HEK293 (cell line): ENCODE results near the gene DNER.

ENCODE experiments used
- CTCF ChIA-PET: fragments of 350-600 bp; formaldehyde crosslinking; extraction: SDS; loops from one replicate; lab custom pipeline; 2021; ENCODE audit warnings: antibody characterized with exemption; lab: Yijun Ruan, JAX
- POLR2A ChIA-PET: fragments of 300-600 bp; formaldehyde crosslinking; extraction: SDS; loops from one replicate; lab custom pipeline; 2020; ENCODE audit warnings: antibody characterized with exemption, inconsistent platforms; lab: Yijun Ruan, JAX
- H3K27ac ChIP-seq: fragments of 200-500 bp; sonication (Bioruptor generic); 2 replicates; pipeline ENCODE4 v1.5.1; 2014; ENCODE audit warnings: low read depth, low read length, control low read depth, inconsistent platforms; ENCODE audit errors: extremely low read depth
- H3K36me3 ChIP-seq, 2 experiments: fragments of 200-500 bp in 1 of 2; sonication (Bioruptor generic) in 1 of 2; 1 replicate in 1 of 2; 2 replicates in 1 of 2; pipeline ENCODE4 v1.5.1; 2014 to 2017; ENCODE audit warnings: inconsistent platforms in 2 of 2, low read length in 2 of 2; ENCODE audit not compliant: control insufficient read depth in 2 of 2, insufficient read depth in 1 of 2
- H3K4me1 ChIP-seq: fragments of 200-500 bp; sonication (Bioruptor generic); 2 replicates; pipeline ENCODE4 v1.5.1; 2014; ENCODE audit warnings: mild to moderate bottlenecking, low read length, inconsistent platforms; ENCODE audit not compliant: control insufficient read depth, insufficient read depth
- H3K4me3 ChIP-seq: 2 replicates; pipeline ENCODE4 v1.5.1; 2011; ENCODE audit warnings: low read depth, mild to moderate bottlenecking, control low read depth, low read length, moderate library complexity
- H3K9me3 ChIP-seq: fragments of 200-500 bp; sonication (Bioruptor generic); 2 replicates; pipeline ENCODE4 v1.5.1; 2014; ENCODE audit warnings: low read depth, low read length, inconsistent platforms; ENCODE audit not compliant: control insufficient read depth, insufficient read depth
- FEZF1 ChIP-seq: fragments of 450-650 bp; formaldehyde crosslinking; IDR thresholded peaks from 2 replicates; pipeline ENCODE4 v1.5.1; 2016; ENCODE audit warnings: missing biosample characterization, missing genetic modification characterization
- OSR2 ChIP-seq: fragments of 450-650 bp; formaldehyde crosslinking; IDR thresholded peaks from 2 replicates; pipeline ENCODE4 v1.5.1; 2016; ENCODE audit warnings: missing biosample characterization, missing genetic modification characterization
- OVOL3 ChIP-seq: fragments of 450-650 bp; formaldehyde crosslinking; IDR thresholded peaks from 2 replicates; pipeline ENCODE4 v1.5.1; 2016; ENCODE audit warnings: missing biosample characterization, missing genetic modification characterization
- SP2 ChIP-seq: fragments of 450-650 bp; formaldehyde crosslinking; IDR thresholded peaks from 2 replicates; pipeline ENCODE4 v1.5.1; 2016; ENCODE audit warnings: missing biosample characterization, missing genetic modification characterization
- TCF7L2 ChIP-seq: IDR thresholded peaks from 2 replicates; pipeline ENCODE4 v1.6.1; 2011; ENCODE audit warnings: low read depth, mild to moderate bottlenecking, inconsistent platforms, low read length, moderate library complexity, borderline replicate concordance
- YY1 ChIP-seq: fragments of 450-650 bp; formaldehyde crosslinking; IDR thresholded peaks from 2 replicates; pipeline ENCODE4 v1.5.1; 2018; ENCODE audit warnings: missing biosample characterization, missing genetic modification characterization
- ZFHX2 ChIP-seq: fragments of 450-650 bp; formaldehyde crosslinking; conservative IDR thresholded peaks from 2 replicates; pipeline ENCODE4 v1.5.1; 2016; ENCODE audit warnings: missing biosample characterization, missing genetic modification characterization
- ZFP69B ChIP-seq: fragments of 450-650 bp; formaldehyde crosslinking; IDR thresholded peaks from 2 replicates; pipeline ENCODE4 v1.5.1; 2016; ENCODE audit warnings: missing biosample characterization, missing genetic modification characterization
- ZNF155 ChIP-seq: fragments of 450-650 bp; formaldehyde crosslinking; IDR thresholded peaks from 2 replicates; pipeline ENCODE4 v1.5.1; 2016; ENCODE audit warnings: missing biosample characterization, missing genetic modification characterization
- ZNF19 ChIP-seq: fragments of 450-650 bp; formaldehyde crosslinking; IDR thresholded peaks from 2 replicates; pipeline ENCODE4; 2016; ENCODE audit warnings: missing biosample characterization, missing genetic modification characterization, low read depth
- ZNF350 ChIP-seq: fragments of 450-650 bp; formaldehyde crosslinking; IDR thresholded peaks from 2 replicates; pipeline ENCODE4 v1.5.0; 2017; ENCODE audit warnings: missing biosample characterization, mild to moderate bottlenecking, missing genetic modification characterization
- ZNF433 ChIP-seq: fragments of 450-650 bp; formaldehyde crosslinking; IDR thresholded peaks from 2 replicates; pipeline ENCODE4 v1.5.1; 2016; ENCODE audit warnings: missing biosample characterization, missing genetic modification characterization, low read depth
- ZNF596 ChIP-seq: fragments of 450-650 bp; IDR thresholded peaks from 2 replicates; pipeline ENCODE4 v1.5.0; 2018; ENCODE audit warnings: missing biosample characterization, mild to moderate bottlenecking, missing genetic modification characterization, moderate library complexity
- ZNF660 ChIP-seq: fragments of 450-650 bp; IDR thresholded peaks from 2 replicates; pipeline ENCODE4 v1.5.1; 2018; ENCODE audit warnings: missing biosample characterization, mild to moderate bottlenecking, missing genetic modification characterization
- ZNF677 ChIP-seq: fragments of 450-650 bp; IDR thresholded peaks from 2 replicates; pipeline ENCODE4 v1.5.0; 2018; ENCODE audit warnings: missing biosample characterization, mild to moderate bottlenecking, missing genetic modification characterization, moderate library complexity
- TF ChIP-seq, protein P1 (sequence below): fragments of 450-650 bp; formaldehyde crosslinking; IDR thresholded peaks from 2 replicates; pipeline ENCODE4 v1.5.1; 2016; ENCODE audit warnings: missing biosample characterization, missing genetic modification characterization
- TF ChIP-seq, protein P2 (sequence below): fragments of 450-650 bp; formaldehyde crosslinking; IDR thresholded peaks from 2 replicates; pipeline ENCODE4 v1.5.1; 2016; ENCODE audit warnings: missing biosample characterization, missing genetic modification characterization
- TF ChIP-seq, protein P3 (sequence below): fragments of 450-650 bp; formaldehyde crosslinking; IDR thresholded peaks from 2 replicates; pipeline ENCODE4 v1.5.1; 2017; ENCODE audit warnings: missing biosample characterization, missing genetic modification characterization
- TF ChIP-seq, protein P4 (sequence below): fragments of 450-650 bp; formaldehyde crosslinking; IDR thresholded peaks from 2 replicates; pipeline ENCODE4 v1.5.1; 2016; ENCODE audit warnings: missing biosample characterization, missing genetic modification characterization
- TF ChIP-seq, protein P5 (sequence below): fragments of 450-650 bp; formaldehyde crosslinking; IDR thresholded peaks from 2 replicates; pipeline ENCODE4 v1.5.1; 2017; ENCODE audit warnings: missing biosample characterization, mild to moderate bottlenecking, missing genetic modification characterization, moderate library complexity
- TF ChIP-seq, protein P6 (sequence below): fragments of 450-650 bp; formaldehyde crosslinking; IDR thresholded peaks from 2 replicates; pipeline ENCODE4 v1.5.1; 2017; ENCODE audit warnings: missing biosample characterization, missing genetic modification characterization

The DNER gene

DNA sequence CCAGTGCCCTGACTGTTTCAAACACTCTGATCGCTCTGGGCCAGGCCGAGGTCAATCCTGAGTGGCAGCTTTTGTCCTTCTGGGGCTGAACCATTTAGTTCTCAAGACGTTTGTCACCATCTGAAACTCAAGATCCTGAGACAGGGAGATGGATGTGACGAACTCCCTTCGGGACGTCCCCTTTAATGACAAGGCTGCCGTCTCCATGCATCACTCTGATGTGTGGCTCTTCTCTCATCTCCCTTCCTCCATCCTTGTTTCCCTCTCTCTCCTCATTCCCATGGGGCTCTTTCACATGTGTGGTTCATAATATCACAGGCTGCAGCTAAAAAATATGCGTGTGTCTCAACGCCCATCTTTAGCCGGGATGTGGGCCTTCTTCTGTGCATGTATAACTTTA is 189.6 kb downstream of the DNER start:
- POLR2A ChIA-PET = no interaction called here

DNA sequence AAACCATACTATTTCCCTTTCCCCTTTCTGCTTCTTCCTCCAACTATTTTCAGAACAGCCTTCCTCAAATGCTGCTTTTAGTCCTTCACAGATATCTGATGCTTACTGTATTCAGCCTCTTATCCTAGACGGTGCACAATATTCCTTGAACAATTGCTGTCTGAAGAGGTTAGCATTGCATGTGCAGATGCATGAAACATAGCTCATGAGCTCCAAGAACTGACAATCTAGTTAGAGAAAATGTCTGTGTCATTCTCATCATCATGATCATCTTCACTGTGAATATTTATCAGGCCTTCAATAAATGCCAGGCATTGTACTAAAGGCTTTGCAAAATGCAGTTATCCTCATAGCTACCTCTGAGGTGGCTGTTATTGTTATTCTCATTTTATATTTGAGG is 190.7 kb downstream of the DNER start:
- CTCF ChIA-PET = no interaction called here
- POLR2A ChIA-PET = no interaction called here
- H3K4me3 ChIP-seq = no peak overlapping the region

More for the DNA sequence above, 189.6 kb downstream of the DNER start:
- H3K4me3 ChIP-seq = no peak overlapping the region
- CTCF ChIA-PET = no interaction called here
- H3K9me3 ChIP-seq = no peaks in the 10 kb centered on the region
- no peak for TF ChIP-seq ZFP69B (tag by site-specific recombination)
- TF ChIP-seq, protein P1, sequence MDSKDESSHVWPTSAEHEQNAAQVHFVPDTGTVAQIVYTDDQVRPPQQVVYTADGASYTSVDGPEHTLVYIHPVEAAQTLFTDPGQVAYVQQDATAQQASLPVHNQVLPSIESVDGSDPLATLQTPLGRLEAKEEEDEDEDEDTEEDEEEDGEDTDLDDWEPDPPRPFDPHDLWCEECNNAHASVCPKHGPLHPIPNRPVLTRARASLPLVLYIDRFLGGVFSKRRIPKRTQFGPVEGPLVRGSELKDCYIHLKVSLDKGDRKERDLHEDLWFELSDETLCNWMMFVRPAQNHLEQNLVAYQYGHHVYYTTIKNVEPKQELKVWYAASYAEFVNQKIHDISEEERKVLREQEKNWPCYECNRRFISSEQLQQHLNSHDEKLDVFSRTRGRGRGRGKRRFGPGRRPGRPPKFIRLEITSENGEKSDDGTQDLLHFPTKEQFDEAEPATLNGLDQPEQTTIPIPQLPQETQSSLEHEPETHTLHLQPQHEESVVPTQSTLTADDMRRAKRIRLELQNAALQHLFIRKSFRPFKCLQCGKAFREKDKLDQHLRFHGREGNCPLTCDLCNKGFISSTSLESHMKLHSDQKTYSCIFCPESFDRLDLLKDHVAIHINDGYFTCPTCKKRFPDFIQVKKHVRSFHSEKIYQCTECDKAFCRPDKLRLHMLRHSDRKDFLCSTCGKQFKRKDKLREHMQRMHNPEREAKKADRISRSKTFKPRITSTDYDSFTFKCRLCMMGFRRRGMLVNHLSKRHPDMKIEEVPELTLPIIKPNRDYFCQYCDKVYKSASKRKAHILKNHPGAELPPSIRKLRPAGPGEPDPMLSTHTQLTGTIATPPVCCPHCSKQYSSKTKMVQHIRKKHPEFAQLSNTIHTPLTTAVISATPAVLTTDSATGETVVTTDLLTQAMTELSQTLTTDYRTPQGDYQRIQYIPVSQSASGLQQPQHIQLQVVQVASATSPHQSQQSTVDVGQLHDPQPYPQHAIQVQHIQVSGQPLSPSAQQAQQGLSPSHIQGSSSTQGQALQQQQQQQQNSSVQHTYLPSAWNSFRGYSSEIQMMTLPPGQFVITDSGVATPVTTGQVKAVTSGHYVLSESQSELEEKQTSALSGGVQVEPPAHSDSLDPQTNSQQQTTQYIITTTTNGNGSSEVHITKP (tag by site-specific recombination) = no peak
- TF ChIP-seq, protein P2, sequence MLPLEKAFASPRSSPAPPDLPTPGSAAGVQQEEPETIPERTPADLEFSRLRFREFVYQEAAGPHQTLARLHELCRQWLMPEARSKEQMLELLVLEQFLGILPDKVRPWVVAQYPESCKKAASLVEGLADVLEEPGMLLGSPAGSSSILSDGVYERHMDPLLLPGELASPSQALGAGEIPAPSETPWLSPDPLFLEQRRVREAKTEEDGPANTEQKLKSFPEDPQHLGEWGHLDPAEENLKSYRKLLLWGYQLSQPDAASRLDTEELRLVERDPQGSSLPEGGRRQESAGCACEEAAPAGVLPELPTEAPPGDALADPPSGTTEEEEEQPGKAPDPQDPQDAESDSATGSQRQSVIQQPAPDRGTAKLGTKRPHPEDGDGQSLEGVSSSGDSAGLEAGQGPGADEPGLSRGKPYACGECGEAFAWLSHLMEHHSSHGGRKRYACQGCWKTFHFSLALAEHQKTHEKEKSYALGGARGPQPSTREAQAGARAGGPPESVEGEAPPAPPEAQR = no peak
- TF ChIP-seq TCF7L2 = no peak
- no peak for TF ChIP-seq OSR2
- no peak for TF ChIP-seq ZNF19 (tag by site-specific recombination)
- TF ChIP-seq, protein P3, sequence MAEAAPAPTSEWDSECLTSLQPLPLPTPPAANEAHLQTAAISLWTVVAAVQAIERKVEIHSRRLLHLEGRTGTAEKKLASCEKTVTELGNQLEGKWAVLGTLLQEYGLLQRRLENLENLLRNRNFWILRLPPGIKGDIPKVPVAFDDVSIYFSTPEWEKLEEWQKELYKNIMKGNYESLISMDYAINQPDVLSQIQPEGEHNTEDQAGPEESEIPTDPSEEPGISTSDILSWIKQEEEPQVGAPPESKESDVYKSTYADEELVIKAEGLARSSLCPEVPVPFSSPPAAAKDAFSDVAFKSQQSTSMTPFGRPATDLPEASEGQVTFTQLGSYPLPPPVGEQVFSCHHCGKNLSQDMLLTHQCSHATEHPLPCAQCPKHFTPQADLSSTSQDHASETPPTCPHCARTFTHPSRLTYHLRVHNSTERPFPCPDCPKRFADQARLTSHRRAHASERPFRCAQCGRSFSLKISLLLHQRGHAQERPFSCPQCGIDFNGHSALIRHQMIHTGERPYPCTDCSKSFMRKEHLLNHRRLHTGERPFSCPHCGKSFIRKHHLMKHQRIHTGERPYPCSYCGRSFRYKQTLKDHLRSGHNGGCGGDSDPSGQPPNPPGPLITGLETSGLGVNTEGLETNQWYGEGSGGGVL (tag by site-specific recombination) = no peak
- TF ChIP-seq ZFHX2 (tag by site-specific recombination) = no peak
- TF ChIP-seq YY1 (tag by site-specific recombination) = no peak
- no peak for TF ChIP-seq FEZF1 (tag by site-specific recombination)
- no peak for TF ChIP-seq OVOL3
- no peak for TF ChIP-seq ZNF677 (tag by site-specific recombination)
- H3K27ac ChIP-seq = no peak overlapping the region
- no peaks in the 10 kb centered on the region for H3K36me3 ChIP-seq
- H3K4me1 ChIP-seq = no peaks in the 10 kb centered on the region

More for the DNA sequence above, 190.7 kb downstream of the DNER start:
- H3K4me1 ChIP-seq = no peaks in the 10 kb centered on the region
- H3K36me3 ChIP-seq = no peaks in the 10 kb centered on the region
- no peak for TF ChIP-seq ZNF660 (tag by site-specific recombination)
- TF ChIP-seq SP2 (tag by site-specific recombination) = no peak
- TF ChIP-seq ZNF350 (tag by site-specific recombination) = no peak
- TF ChIP-seq ZFHX2 (tag by site-specific recombination) = no peak
- TF ChIP-seq, protein P4, sequence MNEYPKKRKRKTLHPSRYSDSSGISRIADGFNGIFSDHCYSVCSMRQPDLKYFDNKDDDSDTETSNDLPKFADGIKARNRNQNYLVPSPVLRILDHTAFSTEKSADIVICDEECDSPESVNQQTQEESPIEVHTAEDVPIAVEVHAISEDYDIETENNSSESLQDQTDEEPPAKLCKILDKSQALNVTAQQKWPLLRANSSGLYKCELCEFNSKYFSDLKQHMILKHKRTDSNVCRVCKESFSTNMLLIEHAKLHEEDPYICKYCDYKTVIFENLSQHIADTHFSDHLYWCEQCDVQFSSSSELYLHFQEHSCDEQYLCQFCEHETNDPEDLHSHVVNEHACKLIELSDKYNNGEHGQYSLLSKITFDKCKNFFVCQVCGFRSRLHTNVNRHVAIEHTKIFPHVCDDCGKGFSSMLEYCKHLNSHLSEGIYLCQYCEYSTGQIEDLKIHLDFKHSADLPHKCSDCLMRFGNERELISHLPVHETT (tag by site-specific recombination) = no peak
- no peak for TF ChIP-seq ZNF596 (tag by site-specific recombination)
- no peak for TF ChIP-seq ZNF433 (tag by site-specific recombination)
- TF ChIP-seq, protein P5, sequence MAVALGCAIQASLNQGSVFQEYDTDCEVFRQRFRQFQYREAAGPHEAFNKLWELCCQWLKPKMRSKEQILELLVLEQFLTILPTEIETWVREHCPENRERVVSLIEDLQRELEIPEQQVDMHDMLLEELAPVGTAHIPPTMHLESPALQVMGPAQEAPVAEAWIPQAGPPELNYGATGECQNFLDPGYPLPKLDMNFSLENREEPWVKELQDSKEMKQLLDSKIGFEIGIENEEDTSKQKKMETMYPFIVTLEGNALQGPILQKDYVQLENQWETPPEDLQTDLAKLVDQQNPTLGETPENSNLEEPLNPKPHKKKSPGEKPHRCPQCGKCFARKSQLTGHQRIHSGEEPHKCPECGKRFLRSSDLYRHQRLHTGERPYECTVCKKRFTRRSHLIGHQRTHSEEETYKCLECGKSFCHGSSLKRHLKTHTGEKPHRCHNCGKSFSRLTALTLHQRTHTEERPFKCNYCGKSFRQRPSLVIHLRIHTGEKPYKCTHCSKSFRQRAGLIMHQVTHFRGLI (tag by site-specific recombination) = no peak
- TF ChIP-seq ZNF155 (tag by site-specific recombination) = no peak
- TF ChIP-seq, protein P6, sequence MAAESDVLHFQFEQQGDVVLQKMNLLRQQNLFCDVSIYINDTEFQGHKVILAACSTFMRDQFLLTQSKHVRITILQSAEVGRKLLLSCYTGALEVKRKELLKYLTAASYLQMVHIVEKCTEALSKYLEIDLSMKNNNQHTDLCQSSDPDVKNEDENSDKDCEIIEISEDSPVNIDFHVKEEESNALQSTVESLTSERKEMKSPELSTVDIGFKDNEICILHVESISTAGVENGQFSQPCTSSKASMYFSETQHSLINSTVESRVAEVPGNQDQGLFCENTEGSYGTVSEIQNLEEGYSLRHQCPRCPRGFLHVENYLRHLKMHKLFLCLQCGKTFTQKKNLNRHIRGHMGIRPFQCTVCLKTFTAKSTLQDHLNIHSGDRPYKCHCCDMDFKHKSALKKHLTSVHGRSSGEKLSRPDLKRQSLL = no peak
- H3K27ac ChIP-seq = no peak overlapping the region
- H3K9me3 ChIP-seq = no peaks in the 10 kb centered on the region
